ENCODE measurements around the gene MC3R. TPM values are rescaled to one million over a fixed set of nuclear protein-coding genes. Genes with fewer than 3 reads are reported as not detected.

Gene MC3R
- total and polyA plus RNA-seq, 2 of the 4 experiments (the other 2 are of a cell fraction) = not detected

DNA sequence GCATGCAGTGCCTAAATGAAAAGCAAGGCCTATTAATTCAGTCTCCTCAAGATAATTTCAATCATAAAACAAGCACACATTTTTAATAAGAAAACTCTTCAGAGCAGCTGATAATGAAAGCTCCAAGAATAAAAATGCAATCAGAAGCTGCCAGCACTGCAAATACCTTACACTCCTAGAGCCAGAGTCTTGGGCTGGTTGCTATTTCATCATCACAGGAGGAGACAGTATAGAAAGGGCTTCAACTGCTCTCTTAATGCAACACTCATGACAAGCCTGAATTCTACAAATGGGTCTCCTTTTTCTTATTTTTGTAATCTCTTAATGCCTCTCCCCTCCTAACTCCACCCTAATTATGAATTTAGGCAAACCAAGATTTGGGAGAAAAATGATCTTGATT, 11.2 kb upstream of the MC3R start:
- no peak overlapping the region for H3K4me2 ChIP-seq (ENCODE audit: low read depth, low read length)
- ATAC-seq (ENCODE audit: low read depth) (no peak), DNase-seq (no peak)
- H3K56ac ChIP-seq (ENCODE audit: extremely low read depth, insufficient read depth, low read length) = no peak overlapping the region
- no peaks in the 10 kb centered on the region for H4K20me1 ChIP-seq (ENCODE audit: insufficient read depth, low read length)
- H3K9me3 ChIP-seq (ENCODE audit: control insufficient read depth, insufficient read depth, low read length) = peaks cover 15% of the 10 kb centered on the region
- H3K9me1 ChIP-seq (ENCODE audit: insufficient read depth, low read length) = no peaks in the 10 kb centered on the region
- no peak overlapping the region for H3K9ac ChIP-seq (ENCODE audit: low read depth, low read length)
- no peaks in the 10 kb centered on the region for H3K36me3 ChIP-seq (ENCODE audit: control insufficient read depth, insufficient read depth, low read length)
- no TSS peak for BruUV-seq (replicated peaks)
- no peak overlapping the region for H2BK5ac ChIP-seq (ENCODE audit: low read depth, low read length, poor library complexity, severe bottlenecking)
- H3K4me1 ChIP-seq (ENCODE audit: control insufficient read depth, insufficient read depth, low read length) = no peaks in the 10 kb centered on the region
- H3K4me3 ChIP-seq (ENCODE audit: insufficient read depth, low read depth, low read length) = no peak overlapping the region
- H4K91ac ChIP-seq (ENCODE audit: insufficient read depth, low read depth, low read length) = no peak overlapping the region
- no peaks in the 10 kb centered on the region for H3K79me1 ChIP-seq (ENCODE audit: low read depth in 1 of 2, low read length in 2 of 2)
- no peak overlapping the region for H2BK120ac ChIP-seq (ENCODE audit: low read depth, low read length)
- H2BK20ac ChIP-seq (ENCODE audit: low read depth, low read length) = no peak overlapping the region
- ChIA-PET POLR2A (ENCODE audit: unreplicated experiment) (no interaction called here), CTCF (no interaction called here)
- no peaks in the 10 kb centered on the region for H3K27me3 ChIP-seq (ENCODE audit: control insufficient read depth, insufficient read depth, low read length)
- dilution Hi-C loops (cut with HindIII; ENCODE audit: low sequenced_read_pairs, unreplicated experiment) = no loop called here
- no peak overlapping the region for H4K8ac ChIP-seq (ENCODE audit: low read depth in 2 of 2, low read length in 2 of 2)
- no peak for TF ChIP-seq SMC3 (IDR thresholded peaks at IDR 0.05; ENCODE audit: low read depth, low read length)
- no peak for TF ChIP-seq CEBPB (IDR thresholded peaks at IDR 0.05; ENCODE audit: low read depth, low read length)
- TF ChIP-seq RAD21 (IDR thresholded peaks at IDR 0.05; ENCODE audit: low read length) = no peak
- TF ChIP-seq MAFK (IDR thresholded peaks at IDR 0.05; ENCODE audit: low read depth, low read length) = no peak
- TF ChIP-seq RCOR1 (IDR thresholded peaks at IDR 0.05; ENCODE audit: insufficient replicate concordance, low read length) = no peak
- TF ChIP-seq USF2 (IDR thresholded peaks at IDR 0.05; ENCODE audit: low read depth, low read length) = no peak
- TF ChIP-seq MAZ (IDR thresholded peaks at IDR 0.05; ENCODE audit: borderline replicate concordance, low read depth, low read length) = no peak
- no peak for TF ChIP-seq RFX5 (IDR thresholded peaks at IDR 0.05; ENCODE audit: low read depth, low read length)
- H2BK15ac ChIP-seq (ENCODE audit: low read depth, low read length) = no peak overlapping the region
- H3K23ac ChIP-seq (ENCODE audit: low read depth, low read length) = no peak overlapping the region
- H3K27ac ChIP-seq (ENCODE audit: insufficient read depth, low read length) = no peak overlapping the region
- no peak overlapping the region for H2AK5ac ChIP-seq (ENCODE audit: low read depth, low read length)
- H2AFZ ChIP-seq (replicated peaks; ENCODE audit: low read length, poor library complexity) = no peak overlapping the region
- intact Hi-C loops (cut with micrococcal nuclease) = no loop called here
- H4K5ac ChIP-seq (ENCODE audit: low read depth, low read length) = no peak overlapping the region
- H3K4ac ChIP-seq (ENCODE audit: low read depth, low read length) = no peak overlapping the region
- no peak overlapping the region for H2AK9ac ChIP-seq (replicated peaks; ENCODE audit: low read depth, low read length, poor library complexity)
- H3K18ac ChIP-seq (ENCODE audit: low read depth, low read length) = no peak overlapping the region
- in situ Hi-C loops (cut with MboI; ENCODE audit: low sequenced_read_pairs) = no loop called here
- H3K14ac ChIP-seq (replicated peaks; ENCODE audit: low read depth, low read length) = no peak overlapping the region

Data from IMR-90 (cell line).